K562 (cell line): ENCODE results near the gene MGST1. TPM values are rescaled to one million over a fixed set of nuclear protein-coding genes. Genes with fewer than 3 reads are reported as not detected.
A peak's percentile ranks its signal among the peaks of the same experiment; 100 is the strongest.

ENCODE experiments used
- ARID1B ChIP-seq: fragments of 450-650 bp; IDR thresholded peaks from 2 replicates; pipeline ENCODE4 v1.6.1; 2016; ENCODE audit warnings: antibody characterized with exemption, mild to moderate bottlenecking, inconsistent platforms
- ARID2 ChIP-seq: fragments of 450-650 bp; IDR thresholded peaks from 2 replicates; pipeline ENCODE4 v1.6.1; 2017; ENCODE audit warnings: antibody characterized with exemption, mild to moderate bottlenecking
- ASH1L ChIP-seq: fragments of 450-650 bp; IDR thresholded peaks from 2 replicates; pipeline ENCODE4 v1.6.1; 2018; ENCODE audit warnings: borderline replicate concordance, mild to moderate bottlenecking, low read depth; ENCODE audit not compliant: partially characterized antibody
- BRCA1 ChIP-seq, 2 experiments: fragments of 450-650 bp in 1 of 2; sonication (generic) in 1 of 2; formaldehyde crosslinking in 1 of 2; IDR thresholded peaks; 2 replicates each; pipeline versions ENCODE4 v1.5.0 to v1.6.1; 2017 to 2020; ENCODE audit warnings: mild to moderate bottlenecking in 1 of 2, missing genetic modification reagents in 1 of 2
- DPF2 ChIP-seq: fragments of 450-650 bp; IDR thresholded peaks from 2 replicates; pipeline ENCODE4 v1.6.1; 2016
- ELK1 ChIP-seq: sonication (generic); formaldehyde crosslinking; IDR thresholded peaks from 2 replicates; pipeline ENCODE4 v1.8.1; 2022; ENCODE audit warnings: missing genetic modification reagents
- EP400 ChIP-seq: fragments of 450-650 bp; IDR thresholded peaks from 2 replicates; pipeline ENCODE4 v1.6.1; 2017; ENCODE audit warnings: antibody characterized with exemption, mild to moderate bottlenecking, moderate library complexity
- ETS2 ChIP-seq: IDR thresholded peaks from 2 replicates; pipeline ENCODE4 v1.6.1; 2016; ENCODE audit warnings: borderline replicate concordance, missing genetic modification characterization, mild to moderate bottlenecking, moderate library complexity, missing compliant biosample characterization; ENCODE audit not compliant: poor library complexity, severe bottlenecking
- FOSL1 ChIP-seq: fragments of 200-800 bp; sonication (Bioruptor generic); conservative IDR thresholded peaks from 2 replicates; pipeline ENCODE4 v1.6.1; 2016; ENCODE audit warnings: missing genetic modification characterization, missing compliant biosample characterization
- GABPA ChIP-seq: fragments of 200-800 bp; sonication (Bioruptor generic); conservative IDR thresholded peaks from 2 replicates; pipeline ENCODE4 v1.6.1; 2016; ENCODE audit warnings: low read depth, missing genetic modification characterization, missing compliant biosample characterization
- HDAC3 ChIP-seq: fragments of 450-650 bp; IDR thresholded peaks from 2 replicates; pipeline ENCODE4 v1.6.1; 2018; ENCODE audit warnings: borderline replicate concordance, mild to moderate bottlenecking, moderate library complexity; ENCODE audit not compliant: partially characterized antibody
- JUND ChIP-seq, 2 experiments: IDR thresholded peaks; 2 replicates in 1 of 2; 3 replicates in 1 of 2; pipeline ENCODE4 v1.6.1; 2011; ENCODE audit warnings: borderline replicate concordance in 2 of 2, low read depth in 2 of 2, low read length in 2 of 2, improper control_type of control experiment in 1 of 2, missing biosample characterization in 1 of 2, missing genetic modification characterization in 1 of 2, missing genetic modification reagents in 1 of 2
- KDM1A ChIP-seq, 2 experiments: fragments of 450-650 bp; IDR thresholded peaks; 2 replicates each; pipeline ENCODE4 v1.6.1; 2016; ENCODE audit warnings: mild to moderate bottlenecking in 2 of 2
- MTF1 ChIP-seq: fragments of 250-450 bp; sonication (Bioruptor Pico); IDR thresholded peaks from 2 replicates; pipeline ENCODE4 v1.9.0; 2021; ENCODE audit warnings: moderate library complexity, mild to moderate bottlenecking, inconsistent platforms, borderline replicate concordance
- NFE2 ChIP-seq: IDR thresholded peaks from 2 replicates; pipeline ENCODE4 v1.6.1; 2014; ENCODE audit warnings: antibody characterized with exemption, low read depth
- NFXL1 ChIP-seq: fragments of 450-650 bp; formaldehyde crosslinking; IDR thresholded peaks from 2 replicates; pipeline ENCODE4 v1.4.0; 2021; ENCODE audit warnings: mild to moderate bottlenecking
- NR3C1 ChIP-seq: sonication (generic); formaldehyde crosslinking; IDR thresholded peaks from 2 replicates; pipeline ENCODE4 v1.8.1; 2022; ENCODE audit warnings: missing genetic modification reagents
- PHB ChIP-seq: fragments of 250-450 bp; sonication (Bioruptor Pico); IDR thresholded peaks from 2 replicates; pipeline ENCODE4 v1.5.0; 2021
- POLR2A ChIP-seq: fragments of 450-650 bp; conservative IDR thresholded peaks from 2 replicates; pipeline ENCODE4 v1.6.1; 2016
- POU5F1 ChIP-seq: fragments of 150-350 bp; IDR thresholded peaks from 2 replicates; pipeline ENCODE4 v1.6.1; 2014; ENCODE audit warnings: borderline replicate concordance, low read length, low read depth, mild to moderate bottlenecking; ENCODE audit not compliant: partially characterized antibody
- PURB ChIP-seq: sonication (generic); formaldehyde crosslinking; IDR thresholded peaks from 2 replicates; pipeline ENCODE4 v1.9.0; 2021; ENCODE audit warnings: low read depth, mild to moderate bottlenecking, missing genetic modification reagents
- RBM15 ChIP-seq: fragments of 200-400 bp; formaldehyde crosslinking; IDR thresholded peaks from 2 replicates; pipeline ENCODE4 v1.6.1; 2018; ENCODE audit warnings: mild to moderate bottlenecking, low read length, moderate library complexity; ENCODE audit not compliant: insufficient read depth
- TOE1 ChIP-seq, 2 experiments: fragments of 450-650 bp in 1 of 2; sonication (generic) in 1 of 2; formaldehyde crosslinking in 1 of 2; IDR thresholded peaks; 2 replicates each; pipeline versions ENCODE4 v1.7.1 to v1.8.0; 2016 to 2022; ENCODE audit warnings: borderline replicate concordance in 2 of 2, mild to moderate bottlenecking in 2 of 2, antibody characterized with exemption in 1 of 2, inconsistent platforms in 1 of 2, low read depth in 1 of 2, missing genetic modification reagents in 1 of 2, moderate library complexity in 1 of 2
- TRIM24 ChIP-seq, 2 experiments: fragments of 450-650 bp; IDR thresholded peaks; 2 replicates each; pipeline ENCODE4 v1.6.1; 2016
- ZNF121 ChIP-seq: sonication (generic); formaldehyde crosslinking; conservative IDR thresholded peaks from 2 replicates; pipeline ENCODE4 v1.8.0; 2022; ENCODE audit warnings: missing genetic modification reagents
- ZNF165 ChIP-seq: fragments of 250-450 bp; sonication (Bioruptor Pico); IDR thresholded peaks from 2 replicates; pipeline ENCODE4 v1.4.0; 2020; ENCODE audit warnings: borderline replicate concordance
- ZNF551 ChIP-seq: fragments of 250-450 bp; sonication (Bioruptor Pico); IDR thresholded peaks from 2 replicates; pipeline ENCODE4 v1.5.0; 2021; ENCODE audit warnings: mild to moderate bottlenecking, moderate library complexity
- ZNF707 ChIP-seq: fragments of 250-450 bp; sonication (Bioruptor Pico); conservative IDR thresholded peaks from 2 replicates; pipeline ENCODE4 v1.8.0; 2022; ENCODE audit warnings: inconsistent platforms, mild to moderate bottlenecking, moderate library complexity
- polyA plus RNA-seq, 8 experiments: library from polyadenylated mRNA; depleted of rRNA in 4 of 8; stranded (reverse) in 5 of 8; unstranded in 3 of 8; fragments of >200 nt; fragmentation: Nextera tagmentation in 2 of 8; fragmentation: Illumina TruSeq in 1 of 8; extraction: Ambion mirVana in 2 of 8; extraction: Trizol in 1 of 8; gene quantifications; 2 replicates each; pipeline versions ENCODE4 v1.2.1 to v1.2.3, GENCODE V29; 2011 to 2014; ENCODE audit warnings: inconsistent platforms in 1 of 8, missing spikeins in 1 of 8
- total RNA-seq, 7 experiments: library from RNA; depleted of rRNA in 6 of 7; stranded (reverse); fragments of >200 nt in 6 of 7; fragmentation: Illumina TruSeq in 2 of 7; extraction: Trizol in 2 of 7; gene quantifications; 2 replicates each; pipeline versions ENCODE4 v1.2.1 to v1.2.3, GENCODE V29; 2011 to 2021; ENCODE audit warnings: low replicate concordance in 1 of 7
- TF ChIP-seq, protein P1 (sequence below): IDR thresholded peaks from 2 replicates; pipeline ENCODE4 v1.6.1; 2011; ENCODE audit not compliant: insufficient read length; ENCODE audit errors: extremely low read depth

Gene MGST1
- total and polyA plus RNA-seq, 9 of the 15 experiments (the other 6 are each of a cell fraction or from before 2014, with no cell fraction given): 12.1 to 190 (median 73.3) TPM

DNA sequence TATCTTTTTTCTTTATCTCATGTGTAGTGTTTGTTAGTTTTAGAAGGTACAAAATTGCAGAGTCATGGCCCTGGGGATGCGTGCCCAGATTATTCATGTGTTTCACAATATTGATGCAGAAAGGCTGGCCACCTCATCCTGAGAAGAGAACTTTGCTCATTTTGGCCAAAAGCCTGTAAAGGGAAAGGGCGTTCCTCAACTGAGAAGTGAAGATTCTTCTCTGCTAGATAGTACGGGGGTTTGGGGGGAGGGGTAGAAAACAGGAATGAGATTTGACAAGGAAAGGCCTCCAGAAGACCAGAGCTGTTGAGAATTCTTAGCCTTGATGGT is 1.7 kb downstream of the MGST1 start (continued):
- TF ChIP-seq RBM15 (no peak), TOE1 (IDR thresholded peaks at IDR 0.05; ENCODE audit: borderline replicate concordance) (no peak), TOE1 (CRISPR knock-in tag; IDR thresholded peaks at IDR 0.05; ENCODE audit: borderline replicate concordance, low read depth) (no peak), ETS2 (no peak), GABPA (tag) (no peak), ELK1 (no peak), FOSL1 (tag) (0 out of 2 replicates have a peak, but pooled peaks have one; percentile 25), BRCA1 (IDR thresholded peaks at IDR 0.05) (no peak), BRCA1 (CRISPR knock-in tag; IDR thresholded peaks at IDR 0.05) (no peak), ASH1L (no peak), ZNF551 (no peak), POU5F1 (no peak), EP400 (peak; percentile 42; the same call in 1 of the 2 replicates), ZNF707 (CRISPR knock-in tag) (no peak), JUND (IDR thresholded peaks at IDR 0.05; ENCODE audit: borderline replicate concordance, low read depth, low read length) (peak; percentile 42; the same call in 1 of the 2 replicates), JUND (tag; IDR thresholded peaks at IDR 0.05; ENCODE audit: borderline replicate concordance, low read depth, low read length) (no peak), DPF2 (peak; percentile 70; the same call in 1 of the 2 replicates), POLR2A (no peak), ARID2 (no peak), ZNF165 (CRISPR knock-in tag) (no peak), PHB (CRISPR knock-in tag) (no peak), HDAC3 (no peak), ARID1B (peak; percentile 63), NFXL1 (CRISPR knock-in tag) (no peak), NFE2 (peak; percentile 89), PURB (CRISPR knock-in tag) (no peak), ZNF121 (CRISPR knock-in tag) (no peak), NR3C1 (no peak), MTF1 (CRISPR knock-in tag) (no peak), KDM1A (IDR thresholded peaks at IDR 0.05) (peak; percentile 57 to 61; a peak in 3 of 4 replicates), TRIM24 (IDR thresholded peaks at IDR 0.05) (peak; percentile 39 to 71; a peak in 2 of 4 replicates)
- TF ChIP-seq, protein P1, sequence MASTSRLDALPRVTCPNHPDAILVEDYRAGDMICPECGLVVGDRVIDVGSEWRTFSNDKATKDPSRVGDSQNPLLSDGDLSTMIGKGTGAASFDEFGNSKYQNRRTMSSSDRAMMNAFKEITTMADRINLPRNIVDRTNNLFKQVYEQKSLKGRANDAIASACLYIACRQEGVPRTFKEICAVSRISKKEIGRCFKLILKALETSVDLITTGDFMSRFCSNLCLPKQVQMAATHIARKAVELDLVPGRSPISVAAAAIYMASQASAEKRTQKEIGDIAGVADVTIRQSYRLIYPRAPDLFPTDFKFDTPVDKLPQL: no peak
